Measurements from ENCODE around the gene POLR3GL.

- TF ChIP-seq, protein P1, sequence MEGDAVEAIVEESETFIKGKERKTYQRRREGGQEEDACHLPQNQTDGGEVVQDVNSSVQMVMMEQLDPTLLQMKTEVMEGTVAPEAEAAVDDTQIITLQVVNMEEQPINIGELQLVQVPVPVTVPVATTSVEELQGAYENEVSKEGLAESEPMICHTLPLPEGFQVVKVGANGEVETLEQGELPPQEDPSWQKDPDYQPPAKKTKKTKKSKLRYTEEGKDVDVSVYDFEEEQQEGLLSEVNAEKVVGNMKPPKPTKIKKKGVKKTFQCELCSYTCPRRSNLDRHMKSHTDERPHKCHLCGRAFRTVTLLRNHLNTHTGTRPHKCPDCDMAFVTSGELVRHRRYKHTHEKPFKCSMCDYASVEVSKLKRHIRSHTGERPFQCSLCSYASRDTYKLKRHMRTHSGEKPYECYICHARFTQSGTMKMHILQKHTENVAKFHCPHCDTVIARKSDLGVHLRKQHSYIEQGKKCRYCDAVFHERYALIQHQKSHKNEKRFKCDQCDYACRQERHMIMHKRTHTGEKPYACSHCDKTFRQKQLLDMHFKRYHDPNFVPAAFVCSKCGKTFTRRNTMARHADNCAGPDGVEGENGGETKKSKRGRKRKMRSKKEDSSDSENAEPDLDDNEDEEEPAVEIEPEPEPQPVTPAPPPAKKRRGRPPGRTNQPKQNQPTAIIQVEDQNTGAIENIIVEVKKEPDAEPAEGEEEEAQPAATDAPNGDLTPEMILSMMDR (conservative IDR thresholded peaks at IDR 0.05 in 1 of 2, IDR thresholded peaks at IDR 0.05 in 1 of 2; ENCODE audit: extremely low read depth in 1 of 2, insufficient read depth in 1 of 2, low read depth in 1 of 2, low read length in 2 of 2), result no peak
- no peak for TF ChIP-seq EZH2 (IDR thresholded peaks at IDR 0.05; ENCODE audit: borderline replicate concordance, low read length)
Observed at GRCh38 chr1:145942871-145943270, 21.6 kb upstream of the POLR3GL start.
